ENCODE measurements around the gene GPRIN1. TPM values are rescaled to one million over a fixed set of nuclear protein-coding genes. Genes with fewer than 3 reads are reported as not detected.
A peak's percentile ranks its signal among the peaks of the same experiment; 100 is the strongest.

The GPRIN1 gene
- total RNA-seq, 6 donors from 2014 or later = under 0.01 to 4.0 (median 1.3) TPM

DNA sequence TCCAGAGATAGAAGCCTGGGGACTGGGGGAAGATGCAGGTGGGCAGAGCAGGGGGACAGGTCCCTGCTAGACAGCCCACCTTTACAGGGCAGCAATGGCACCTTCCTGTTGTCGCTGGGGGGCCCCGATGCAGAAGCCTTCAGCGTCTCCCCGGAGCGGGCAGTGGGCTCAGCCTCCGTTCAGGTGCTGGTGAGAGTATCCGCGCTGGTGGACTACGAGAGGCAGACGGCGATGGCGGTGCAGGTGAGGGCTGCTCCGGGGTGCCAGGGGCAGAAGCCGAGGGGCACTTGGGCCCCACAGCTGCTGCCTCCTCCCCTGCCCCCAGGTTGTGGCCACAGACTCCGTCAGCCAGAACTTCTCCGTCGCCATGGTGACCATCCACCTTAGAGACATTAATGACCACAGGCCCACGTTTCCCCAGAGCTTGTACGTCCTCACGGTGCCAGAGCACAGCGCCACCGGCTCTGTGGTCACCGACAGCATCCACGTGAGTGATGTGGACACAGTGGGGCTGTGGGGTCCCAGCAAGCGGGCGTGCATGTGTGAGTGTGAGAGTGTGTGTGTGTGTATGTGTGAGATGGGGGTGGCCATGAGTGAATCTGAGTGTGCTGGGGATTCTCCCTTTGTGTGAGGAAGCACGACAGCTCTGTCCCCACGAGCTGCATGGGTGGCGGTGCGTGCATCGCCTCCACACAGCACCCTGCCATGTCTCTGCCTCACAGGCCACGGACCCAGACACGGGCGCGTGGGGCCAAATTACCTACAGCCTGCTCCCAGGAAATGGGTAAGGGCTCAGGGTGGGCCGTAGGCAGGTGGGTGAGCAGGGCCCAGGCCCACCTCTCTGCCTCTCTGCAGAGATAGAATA is 32.4 kb downstream of the GPRIN1 start:
- 83 to 88% methylated on average over 31 to 33 of the region's 36 CpGs for WGBS, 2 donors
- Histone ChIP-seq H3K4me1 (peaks cover 0 to 7% (median 0%) of the 10 kb centered on the region in 4 donors), H3K9me3 (no peaks in the 10 kb centered on the region), H3K27ac (no peak overlapping the region), H3K4me3 (no peak overlapping the region), H3K36me3 (no peaks in the 10 kb centered on the region), H3K27me3 (no peaks in the 10 kb centered on the region)
- no peak for TF ChIP-seq POLR2AphosphoS5 (IDR thresholded peaks at IDR 0.05)
- TF ChIP-seq, protein P1, sequence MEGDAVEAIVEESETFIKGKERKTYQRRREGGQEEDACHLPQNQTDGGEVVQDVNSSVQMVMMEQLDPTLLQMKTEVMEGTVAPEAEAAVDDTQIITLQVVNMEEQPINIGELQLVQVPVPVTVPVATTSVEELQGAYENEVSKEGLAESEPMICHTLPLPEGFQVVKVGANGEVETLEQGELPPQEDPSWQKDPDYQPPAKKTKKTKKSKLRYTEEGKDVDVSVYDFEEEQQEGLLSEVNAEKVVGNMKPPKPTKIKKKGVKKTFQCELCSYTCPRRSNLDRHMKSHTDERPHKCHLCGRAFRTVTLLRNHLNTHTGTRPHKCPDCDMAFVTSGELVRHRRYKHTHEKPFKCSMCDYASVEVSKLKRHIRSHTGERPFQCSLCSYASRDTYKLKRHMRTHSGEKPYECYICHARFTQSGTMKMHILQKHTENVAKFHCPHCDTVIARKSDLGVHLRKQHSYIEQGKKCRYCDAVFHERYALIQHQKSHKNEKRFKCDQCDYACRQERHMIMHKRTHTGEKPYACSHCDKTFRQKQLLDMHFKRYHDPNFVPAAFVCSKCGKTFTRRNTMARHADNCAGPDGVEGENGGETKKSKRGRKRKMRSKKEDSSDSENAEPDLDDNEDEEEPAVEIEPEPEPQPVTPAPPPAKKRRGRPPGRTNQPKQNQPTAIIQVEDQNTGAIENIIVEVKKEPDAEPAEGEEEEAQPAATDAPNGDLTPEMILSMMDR (IDR thresholded peaks at IDR 0.05) = no peak
- no peak for TF ChIP-seq EP300 (IDR thresholded peaks at IDR 0.05)
- no peak for TF ChIP-seq POLR2A (IDR thresholded peaks at IDR 0.05)
- ATAC-seq (ENCODE audit: low FRiP score in 2 of 2) (no peak), DNase-seq (peak in 1 of 2 donors; percentile 75)

DNA sequence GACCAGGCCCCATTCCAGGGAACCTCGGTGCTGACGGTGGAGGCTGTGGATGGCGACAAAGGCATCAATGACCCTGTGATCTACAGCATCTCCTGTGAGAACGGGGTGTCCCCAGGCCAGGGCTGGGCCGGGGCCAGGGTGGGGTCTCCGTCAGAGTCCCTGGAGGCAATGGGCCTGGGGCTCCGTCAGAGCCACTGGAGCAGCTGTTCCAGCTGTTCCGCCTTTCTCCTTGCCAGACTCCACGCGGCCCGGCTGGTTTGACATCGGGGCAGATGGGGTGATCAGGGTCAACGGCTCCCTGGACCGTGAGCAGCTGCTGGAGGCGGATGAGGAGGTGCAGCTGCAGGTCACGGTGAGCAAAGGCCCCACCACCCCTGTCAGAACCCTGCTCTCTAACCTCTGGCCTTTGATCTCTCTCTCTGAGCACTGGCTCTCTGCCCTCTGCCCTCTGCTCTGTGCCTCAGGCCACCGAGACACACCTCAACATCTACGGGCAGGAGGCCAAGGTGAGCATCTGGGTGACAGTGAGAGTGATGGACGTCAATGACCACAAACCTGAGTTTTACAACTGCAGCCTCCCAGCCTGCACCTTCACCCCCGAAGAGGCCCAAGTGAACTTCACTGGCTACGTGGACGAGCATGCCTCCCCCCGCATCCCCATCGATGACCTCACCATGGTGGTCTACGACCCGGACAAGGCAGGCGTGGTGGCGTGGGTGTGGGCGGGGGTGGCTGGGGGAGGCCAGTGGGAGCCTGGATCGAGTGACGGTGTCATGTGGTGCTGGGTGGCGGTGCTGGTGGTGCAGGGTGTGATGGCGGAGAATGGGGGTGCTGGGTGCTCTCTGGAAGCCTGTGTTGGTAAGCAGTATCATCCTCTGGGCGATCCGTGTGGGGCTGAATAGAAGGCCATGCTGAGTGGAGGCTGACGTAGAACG is 34.2 kb downstream of the GPRIN1 start:
- H3K36me3 ChIP-seq = no peaks in the 10 kb centered on the region
- TF ChIP-seq POLR2AphosphoS5 (IDR thresholded peaks at IDR 0.05) (no peak), POLR2A (IDR thresholded peaks at IDR 0.05) (no peak), EP300 (IDR thresholded peaks at IDR 0.05) (no peak)
- TF ChIP-seq, protein P1 (IDR thresholded peaks at IDR 0.05) = no peak
- no peaks in the 10 kb centered on the region for H3K27me3 ChIP-seq
- H3K27ac ChIP-seq = no peak overlapping the region
- ATAC-seq (ENCODE audit: low FRiP score in 2 of 2) (no peak), DNase-seq (no peak)
- H3K4me3 ChIP-seq = no peak overlapping the region
- no peaks in the 10 kb centered on the region for H3K9me3 ChIP-seq
- WGBS, 2 donors = 86% methylated on average over 17 to 37 of the region's 37 CpGs
- peaks cover 0 to 7% (median 0%) of the 10 kb centered on the region in 4 donors for H3K4me1 ChIP-seq

DNA sequence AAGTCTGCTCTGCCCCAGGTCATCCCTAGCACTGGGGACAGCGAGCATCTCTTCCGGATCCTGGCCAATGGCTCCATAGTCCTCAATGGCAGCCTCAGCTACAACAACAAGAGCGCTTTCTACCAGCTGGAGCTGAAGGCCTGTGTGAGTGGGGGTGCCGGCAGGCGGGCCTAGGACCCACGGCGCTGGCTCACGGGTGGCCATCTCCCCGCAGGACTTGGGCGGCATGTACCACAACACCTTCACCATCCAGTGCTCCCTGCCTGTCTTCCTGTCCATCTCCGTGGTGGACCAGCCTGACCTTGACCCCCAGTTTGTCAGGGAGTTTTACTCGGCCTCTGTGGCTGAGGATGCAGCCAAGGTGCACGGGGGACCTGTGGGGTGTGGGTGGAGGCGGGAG is 34.9 kb downstream of the GPRIN1 start:
- Histone ChIP-seq H3K27ac (no peak overlapping the region), H3K27me3 (no peaks in the 10 kb centered on the region), H3K36me3 (no peaks in the 10 kb centered on the region), H3K4me3 (no peak overlapping the region), H3K4me1 (peaks cover 0 to 7% (median 0%) of the 10 kb centered on the region in 4 donors), H3K9me3 (no peaks in the 10 kb centered on the region)
- no peak for DNase-seq
- WGBS, 2 donors = 81 to 83% methylated on average over 10 to 13 of the region's 14 CpGs
- TF ChIP-seq POLR2AphosphoS5 (IDR thresholded peaks at IDR 0.05) (no peak), EP300 (IDR thresholded peaks at IDR 0.05) (no peak), POLR2A (IDR thresholded peaks at IDR 0.05) (no peak)
- TF ChIP-seq, protein P1 (IDR thresholded peaks at IDR 0.05) = no peak
- no peak for ATAC-seq (ENCODE audit: low FRiP score in 2 of 2)

DNA sequence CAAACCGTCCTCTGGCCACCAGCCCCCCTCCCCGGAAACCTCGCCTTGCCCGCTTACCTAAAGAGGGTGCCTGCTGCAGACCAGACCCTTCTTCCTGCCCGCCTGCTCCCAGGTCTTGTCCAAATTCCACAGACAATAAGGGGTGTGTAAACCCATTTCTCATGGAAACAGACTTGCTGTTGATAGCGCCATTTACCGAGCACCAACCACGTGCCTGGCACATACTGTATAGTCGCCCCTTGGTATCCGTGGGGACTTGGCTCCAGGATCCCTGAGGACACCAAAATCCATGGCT is 35.7 kb downstream of the GPRIN1 start:
- Histone ChIP-seq H3K4me3 (no peak overlapping the region), H3K4me1 (peaks cover 0 to 7% (median 0%) of the 10 kb centered on the region in 4 donors), H3K9me3 (no peaks in the 10 kb centered on the region), H3K27me3 (no peaks in the 10 kb centered on the region), H3K36me3 (no peaks in the 10 kb centered on the region), H3K27ac (no peak overlapping the region)
- no peak for TF ChIP-seq POLR2A (IDR thresholded peaks at IDR 0.05)
- TF ChIP-seq, protein P1 (IDR thresholded peaks at IDR 0.05) = peak in 1 of 6 experiments; percentile 19
- TF ChIP-seq POLR2AphosphoS5 (IDR thresholded peaks at IDR 0.05) = no peak
- TF ChIP-seq EP300 (IDR thresholded peaks at IDR 0.05) = no peak
- ATAC-seq (ENCODE audit: low FRiP score in 2 of 2) (no peak), DNase-seq (no peak)
- WGBS, 2 donors = 46% methylated on average over 10 of the region's 10 CpGs; no CpG with 5 or more reads in 1 of the 2 donors
